ENCODE measurements around the gene NPBWR2. TPM values are rescaled to one million over a fixed set of nuclear protein-coding genes. Genes with fewer than 3 reads are reported as not detected.

The NPBWR2 gene
- total RNA-seq, 3 donors from 2014 or later (not counting 1 experiment from before 2014, with no cell fraction given): not detected

DNA sequence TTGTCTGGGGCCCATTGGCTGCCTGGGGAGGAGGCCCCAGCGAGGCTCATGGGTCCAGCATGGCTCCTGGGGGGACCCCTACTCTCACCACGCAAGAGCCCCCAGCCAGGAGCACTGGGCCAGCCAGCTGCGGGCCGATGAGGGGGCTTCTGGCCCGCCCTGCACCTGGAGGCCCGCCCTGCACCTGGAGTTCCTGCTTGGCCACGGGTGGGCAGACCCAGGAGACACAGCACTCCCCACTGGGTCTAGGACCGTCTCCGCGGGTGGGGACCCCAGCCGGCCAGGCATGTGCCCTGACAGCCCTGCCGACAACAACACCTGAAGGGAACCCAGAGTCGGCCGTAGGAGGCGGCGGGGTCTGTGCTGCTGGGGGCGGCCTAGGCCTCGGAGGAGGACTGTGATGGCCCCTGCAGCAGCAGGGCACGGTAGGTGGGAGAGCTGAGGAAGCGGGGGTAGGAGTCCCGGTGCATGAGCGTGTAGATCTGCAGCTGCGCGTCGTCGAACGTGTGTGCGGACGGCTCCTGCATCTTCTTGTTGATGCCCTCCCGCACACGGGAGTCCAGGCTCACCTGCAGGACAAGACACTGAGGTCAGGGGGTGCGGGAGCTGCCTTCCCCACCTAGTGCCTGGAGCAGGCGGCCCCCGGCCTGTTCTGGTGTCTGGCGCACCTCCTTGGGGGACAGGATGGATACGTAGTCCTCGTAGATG lies 33.7 kb downstream of the NPBWR2 start:
- intact Hi-C loops (cut with micrococcal nuclease): no loop called here
- no peak for DNase-seq
- no peaks in the 10 kb centered on the region for H3K9me3 ChIP-seq (ENCODE audit: control insufficient read depth, insufficient read depth, low read length)
- 93% methylated on average over 37 of the region's 37 CpGs for WGBS (ENCODE audit: insufficient coverage)
- Mint-ChIP-seq H3K27me3 (ENCODE audit: low read depth in 2 of 2) (no peaks in the 10 kb centered on the region), H3K36me3 (no peaks in the 10 kb centered on the region), H3K4me3 (no peak overlapping the region), H3K27ac (no peak overlapping the region), H3K4me1 (peaks cover 11 to 39% of the 10 kb centered on the region in 2 donors), H3K9me3 (no peaks in the 10 kb centered on the region)
- H3K4me1 ChIP-seq (ENCODE audit: control insufficient read depth, insufficient read depth, low read length): peaks cover 52% of the 10 kb centered on the region
- H3K27me3 ChIP-seq (ENCODE audit: control insufficient read depth, insufficient read depth, low read length): no peaks in the 10 kb centered on the region
- TF ChIP-seq, protein P1, sequence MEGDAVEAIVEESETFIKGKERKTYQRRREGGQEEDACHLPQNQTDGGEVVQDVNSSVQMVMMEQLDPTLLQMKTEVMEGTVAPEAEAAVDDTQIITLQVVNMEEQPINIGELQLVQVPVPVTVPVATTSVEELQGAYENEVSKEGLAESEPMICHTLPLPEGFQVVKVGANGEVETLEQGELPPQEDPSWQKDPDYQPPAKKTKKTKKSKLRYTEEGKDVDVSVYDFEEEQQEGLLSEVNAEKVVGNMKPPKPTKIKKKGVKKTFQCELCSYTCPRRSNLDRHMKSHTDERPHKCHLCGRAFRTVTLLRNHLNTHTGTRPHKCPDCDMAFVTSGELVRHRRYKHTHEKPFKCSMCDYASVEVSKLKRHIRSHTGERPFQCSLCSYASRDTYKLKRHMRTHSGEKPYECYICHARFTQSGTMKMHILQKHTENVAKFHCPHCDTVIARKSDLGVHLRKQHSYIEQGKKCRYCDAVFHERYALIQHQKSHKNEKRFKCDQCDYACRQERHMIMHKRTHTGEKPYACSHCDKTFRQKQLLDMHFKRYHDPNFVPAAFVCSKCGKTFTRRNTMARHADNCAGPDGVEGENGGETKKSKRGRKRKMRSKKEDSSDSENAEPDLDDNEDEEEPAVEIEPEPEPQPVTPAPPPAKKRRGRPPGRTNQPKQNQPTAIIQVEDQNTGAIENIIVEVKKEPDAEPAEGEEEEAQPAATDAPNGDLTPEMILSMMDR (IDR thresholded peaks at IDR 0.05): no peak
- H3K36me3 ChIP-seq (ENCODE audit: control insufficient read depth, insufficient read depth, low read length): peaks cover 43% of the 10 kb centered on the region
- no peak overlapping the region for H3K4me3 ChIP-seq (ENCODE audit: low read length)
- no peak for ATAC-seq
- H3K27ac ChIP-seq (ENCODE audit: low read length): no peak overlapping the region

DNA sequence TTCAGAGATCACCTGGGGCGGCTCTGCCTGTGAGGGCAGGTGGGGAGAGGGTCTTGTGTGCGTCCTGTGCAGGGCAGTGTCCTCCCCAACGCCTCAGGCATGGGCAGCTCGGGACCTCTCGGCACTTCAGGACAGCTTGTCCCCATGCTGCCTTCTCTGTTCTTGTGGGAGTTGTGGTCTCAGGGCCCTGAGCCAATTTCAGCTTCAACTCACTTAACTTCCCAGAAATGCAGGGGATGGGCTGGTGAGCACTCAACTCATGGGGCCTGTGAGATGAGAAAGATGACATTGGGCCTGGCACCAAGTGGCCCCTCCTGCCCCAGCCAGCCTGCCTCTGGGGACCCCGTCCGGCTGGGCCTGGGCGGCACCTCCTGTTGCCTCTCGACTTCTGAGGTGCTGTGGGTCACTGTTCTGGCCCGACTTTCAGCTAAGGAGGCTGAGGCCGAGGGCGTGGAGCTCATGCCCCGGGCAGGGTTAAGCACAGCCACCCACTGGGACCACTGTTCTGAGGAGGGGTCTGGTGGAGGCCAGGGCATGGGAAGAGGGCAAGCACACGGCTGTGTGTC lies 34.8 kb downstream of the NPBWR2 start:
- Mint-ChIP-seq H3K4me1 (peaks cover 5 to 38% of the 10 kb centered on the region in 2 donors), H3K9me3 (no peaks in the 10 kb centered on the region), H3K27me3 (ENCODE audit: low read depth in 2 of 2) (no peaks in the 10 kb centered on the region), H3K36me3 (no peaks in the 10 kb centered on the region), H3K27ac (peak overlapping the region in 1 of 2 donors; percentile 52), H3K4me3 (no peak overlapping the region)
- Histone ChIP-seq H3K27me3 (ENCODE audit: control insufficient read depth, insufficient read depth, low read length) (no peaks in the 10 kb centered on the region), H3K27ac (ENCODE audit: low read length) (no peak overlapping the region), H3K36me3 (ENCODE audit: control insufficient read depth, insufficient read depth, low read length) (peaks cover 43% of the 10 kb centered on the region), H3K4me1 (ENCODE audit: control insufficient read depth, insufficient read depth, low read length) (peaks cover 51% of the 10 kb centered on the region), H3K4me3 (ENCODE audit: low read length) (no peak overlapping the region), H3K9me3 (ENCODE audit: control insufficient read depth, insufficient read depth, low read length) (no peaks in the 10 kb centered on the region)
- ATAC-seq: no peak
- TF ChIP-seq, protein P1 (IDR thresholded peaks at IDR 0.05): no peak
- DNase-seq: no peak
- intact Hi-C loops (cut with micrococcal nuclease): no loop called here
- whole genome bisulfite sequencing (ENCODE audit: insufficient coverage): 80% methylated on average over 14 of the region's 14 CpGs

DNA sequence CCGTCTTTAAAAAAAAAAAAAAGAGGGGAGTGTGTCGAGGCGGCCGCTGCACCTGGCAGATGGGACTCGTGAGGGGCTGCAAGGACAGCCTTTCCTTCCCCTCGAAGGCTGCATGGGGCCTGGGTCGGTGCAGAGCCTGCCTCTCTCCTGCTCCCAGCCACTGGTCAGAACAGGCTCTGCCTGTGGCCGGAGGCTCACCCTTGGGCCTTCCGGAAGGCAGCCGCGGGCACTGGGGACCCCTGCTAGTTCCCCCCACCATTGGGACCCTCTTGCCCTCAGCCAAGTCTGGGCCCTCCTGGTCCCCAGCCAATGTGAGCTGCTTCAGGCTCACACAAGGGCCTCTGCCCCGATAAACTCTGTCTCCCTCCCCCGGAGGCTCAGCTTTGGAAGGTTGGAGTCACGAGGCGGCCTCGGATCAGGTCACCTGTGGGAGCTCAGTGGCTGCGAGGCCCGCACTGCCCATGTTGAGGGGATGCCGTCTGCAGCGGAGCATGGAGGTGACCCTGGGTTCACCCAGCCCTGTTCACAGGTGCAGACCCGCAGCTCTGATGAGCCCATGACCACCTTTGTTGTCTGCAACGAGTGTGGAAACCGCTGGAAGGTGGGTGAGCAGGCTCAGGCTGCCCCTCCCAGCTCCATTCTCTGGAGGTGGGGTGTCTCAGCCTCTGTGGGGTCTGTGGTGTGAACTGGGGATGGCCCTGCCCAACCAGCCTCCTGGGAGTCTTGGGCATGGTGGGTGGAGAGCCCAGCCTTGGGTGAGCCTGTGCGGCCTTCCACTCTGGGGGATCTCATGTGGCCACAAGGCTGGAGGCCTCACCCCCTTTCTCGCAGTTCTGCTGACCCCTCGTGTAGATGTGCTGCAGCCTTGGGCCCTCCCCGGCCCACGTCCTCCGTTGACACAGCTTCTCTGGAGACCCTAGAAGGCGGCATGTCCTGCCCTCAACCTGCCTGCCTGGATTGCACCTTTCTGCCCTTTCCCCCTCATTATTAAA lies 35.7 kb downstream of the NPBWR2 start:
- intact Hi-C loops (cut with micrococcal nuclease): no loop called here
- TF ChIP-seq, protein P1 (IDR thresholded peaks at IDR 0.05): no peak
- H3K27me3 Mint-ChIP-seq (ENCODE audit: low read depth in 2 of 2): no peaks in the 10 kb centered on the region
- H3K4me1 Mint-ChIP-seq: peaks cover 6 to 41% of the 10 kb centered on the region in 2 donors
- WGBS (ENCODE audit: insufficient coverage): 81% methylated on average over 30 of the region's 30 CpGs
- H3K27me3 ChIP-seq (ENCODE audit: control insufficient read depth, insufficient read depth, low read length): no peaks in the 10 kb centered on the region
- no peaks in the 10 kb centered on the region for H3K36me3 Mint-ChIP-seq
- no peak overlapping the region for H3K4me3 Mint-ChIP-seq
- no peaks in the 10 kb centered on the region for H3K9me3 ChIP-seq (ENCODE audit: control insufficient read depth, insufficient read depth, low read length)
- H3K9me3 Mint-ChIP-seq: no peaks in the 10 kb centered on the region
- peaks cover 43% of the 10 kb centered on the region for H3K36me3 ChIP-seq (ENCODE audit: control insufficient read depth, insufficient read depth, low read length)
- no peak for DNase-seq
- H3K27ac ChIP-seq (ENCODE audit: low read length): no peak overlapping the region
- ATAC-seq: no peak
- H3K4me1 ChIP-seq (ENCODE audit: control insufficient read depth, insufficient read depth, low read length): peaks cover 51% of the 10 kb centered on the region
- H3K4me3 ChIP-seq (ENCODE audit: low read length): no peak overlapping the region
- peak overlapping the region; percentile 21 to 52 for H3K27ac Mint-ChIP-seq

Data from natural killer cell (primary cell).